Stimulated activated naive CD8-positive, alpha-beta T cell treated with anti-CD3 and anti-CD28 coated beads, Interleukin-15, Interleukin-2, amounts not matched to agents 100 ng/mL and 50 ng/mL, for 24 hours (primary cell): ENCODE measurements around the gene PERCC1.
A peak's percentile ranks its signal among the peaks of the same experiment; 100 is the strongest.

Experiments
- H3K27ac Mint-ChIP-seq: one replicate; pipeline ENCODE4 v1.8.0; 2021; ENCODE audit warnings: mild to moderate bottlenecking, mixed read lengths
- H3K27me3 Mint-ChIP-seq: one replicate; pipeline ENCODE4 v1.8.0; 2021; ENCODE audit warnings: mixed read lengths
- H3K36me3 Mint-ChIP-seq: one replicate; pipeline ENCODE4 v1.8.0; 2021; ENCODE audit warnings: low read depth, mixed read lengths
- H3K4me1 Mint-ChIP-seq: one replicate; pipeline ENCODE4 v1.8.0; 2021; ENCODE audit warnings: low read depth, mixed read lengths
- H3K4me3 Mint-ChIP-seq: one replicate; pipeline ENCODE4 v1.8.0; 2021; ENCODE audit warnings: mild to moderate bottlenecking, mixed read lengths
- H3K9me3 Mint-ChIP-seq: one replicate; pipeline ENCODE4 v1.8.0; 2021; ENCODE audit warnings: mixed read lengths

The PERCC1 gene

DNA sequence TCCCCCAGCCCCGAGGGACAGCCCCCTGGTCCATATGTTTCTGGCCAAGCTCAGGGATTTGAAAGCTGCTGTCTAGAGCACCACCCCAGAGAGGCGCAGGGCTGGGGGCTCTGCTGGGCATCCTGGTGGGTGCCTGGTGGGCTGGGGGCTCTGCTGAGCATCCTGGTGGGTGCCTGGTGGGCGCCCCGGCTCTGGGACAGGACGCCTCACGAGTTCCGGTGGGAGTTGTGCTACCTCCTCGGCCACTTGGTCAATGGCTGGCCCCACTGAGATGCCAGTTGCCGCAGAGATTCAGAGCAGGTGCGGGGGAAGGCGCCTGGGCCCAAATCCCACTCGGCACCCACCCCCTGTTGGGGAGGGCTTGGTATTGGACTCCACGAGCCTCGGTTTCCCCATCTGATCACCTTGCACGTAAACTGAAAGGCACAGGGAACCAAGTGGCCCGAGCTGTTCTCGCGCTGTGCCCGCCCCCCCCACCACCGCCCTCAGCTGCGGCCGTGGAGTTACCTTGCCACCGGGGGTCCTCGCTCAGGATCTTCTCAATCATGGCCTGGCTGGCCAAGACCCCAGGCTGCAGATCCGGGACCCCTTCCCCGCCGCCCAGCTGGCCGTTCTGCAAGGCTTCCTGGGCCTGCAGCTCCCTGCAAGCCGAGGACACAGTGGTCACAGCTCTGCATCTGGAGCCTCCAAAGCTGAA lies 29.7 kb upstream of the PERCC1 start:
- no peak overlapping the region for H3K27ac Mint-ChIP-seq
- H3K4me3 Mint-ChIP-seq: no peak overlapping the region
- no peaks in the 10 kb centered on the region for H3K9me3 Mint-ChIP-seq
- no peaks in the 10 kb centered on the region for H3K4me1 Mint-ChIP-seq
- H3K36me3 Mint-ChIP-seq: peaks cover 11% of the 10 kb centered on the region
- H3K27me3 Mint-ChIP-seq: no peaks in the 10 kb centered on the region

DNA sequence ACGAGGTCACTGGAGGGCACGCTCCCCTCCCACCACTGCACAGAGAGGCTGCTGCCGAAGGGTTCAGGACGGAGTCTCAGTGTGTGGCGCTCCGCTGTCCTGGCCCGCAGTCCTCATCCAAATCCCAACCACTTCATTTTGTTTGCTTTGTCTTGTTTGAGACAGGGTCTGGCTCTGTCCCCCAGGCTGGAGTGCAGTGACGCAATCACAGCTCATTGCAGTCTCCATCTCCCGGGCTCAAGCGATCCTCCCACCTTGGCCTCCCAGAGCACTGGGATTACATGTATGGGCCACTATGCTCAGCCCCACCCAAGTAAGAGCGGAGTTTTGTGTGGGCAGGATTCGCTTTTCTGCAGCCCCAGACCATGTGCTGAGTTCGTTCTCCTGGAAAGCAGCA lies 29.1 kb upstream of the PERCC1 start:
- H3K27ac Mint-ChIP-seq: no peak overlapping the region

DNA sequence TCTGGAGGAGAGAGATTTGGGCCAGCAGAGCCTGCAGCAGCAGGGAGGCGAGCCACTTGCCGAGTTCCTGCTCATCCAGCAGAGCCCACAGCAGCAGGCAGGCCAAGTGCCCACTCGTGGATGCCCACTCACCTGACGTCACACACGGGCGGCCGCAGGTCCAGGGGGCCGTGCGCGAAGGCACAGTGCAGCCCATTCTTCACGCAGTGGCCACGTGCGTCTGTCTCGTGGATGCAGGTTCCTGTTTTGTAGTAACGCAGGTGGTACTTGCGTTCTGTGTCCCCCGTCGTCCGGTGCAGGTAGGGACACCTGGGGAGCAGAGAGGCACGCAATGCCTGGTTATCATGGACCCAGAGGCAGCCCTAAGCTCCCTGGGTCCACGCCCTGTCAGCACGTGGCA lies 27.8 kb upstream of the PERCC1 start:
- Mint-ChIP-seq H3K4me1 (peaks cover 5% of the 10 kb centered on the region), H3K27me3 (no peaks in the 10 kb centered on the region), H3K27ac (no peak overlapping the region), H3K4me3 (no peak overlapping the region), H3K36me3 (peaks cover 11% of the 10 kb centered on the region), H3K9me3 (no peaks in the 10 kb centered on the region)

More for the DNA sequence above, 29.1 kb upstream of the PERCC1 start:
- H3K9me3 Mint-ChIP-seq: no peaks in the 10 kb centered on the region
- H3K4me1 Mint-ChIP-seq: peaks cover under 1% of the 10 kb centered on the region
- no peaks in the 10 kb centered on the region for H3K27me3 Mint-ChIP-seq
- peaks cover 11% of the 10 kb centered on the region for H3K36me3 Mint-ChIP-seq
- H3K4me3 Mint-ChIP-seq: no peak overlapping the region

DNA sequence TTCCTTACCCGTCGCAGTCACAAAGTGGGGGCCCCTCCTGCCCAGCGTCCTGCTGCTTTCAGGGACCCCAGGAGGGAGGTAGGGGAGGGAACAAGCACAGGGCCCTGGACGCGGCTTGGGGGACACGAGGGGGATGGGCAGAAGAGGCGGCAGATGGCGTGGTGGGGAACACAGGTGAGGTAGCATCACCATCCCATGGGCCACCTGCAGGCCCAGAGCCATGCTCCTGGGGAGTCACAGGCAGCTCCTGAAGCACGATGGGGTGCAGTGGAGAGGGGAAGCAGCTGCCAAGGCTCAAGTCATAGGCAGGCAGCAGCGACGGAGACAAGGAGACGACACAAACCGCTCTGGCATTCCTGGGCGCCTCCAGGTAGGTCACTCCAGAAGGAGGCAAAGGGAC lies 27.1 kb upstream of the PERCC1 start:
- Mint-ChIP-seq H3K36me3 (peaks cover 11% of the 10 kb centered on the region), H3K27ac (no peak overlapping the region), H3K4me1 (peaks cover 5% of the 10 kb centered on the region), H3K27me3 (no peaks in the 10 kb centered on the region), H3K4me3 (no peak overlapping the region), H3K9me3 (no peaks in the 10 kb centered on the region)

DNA sequence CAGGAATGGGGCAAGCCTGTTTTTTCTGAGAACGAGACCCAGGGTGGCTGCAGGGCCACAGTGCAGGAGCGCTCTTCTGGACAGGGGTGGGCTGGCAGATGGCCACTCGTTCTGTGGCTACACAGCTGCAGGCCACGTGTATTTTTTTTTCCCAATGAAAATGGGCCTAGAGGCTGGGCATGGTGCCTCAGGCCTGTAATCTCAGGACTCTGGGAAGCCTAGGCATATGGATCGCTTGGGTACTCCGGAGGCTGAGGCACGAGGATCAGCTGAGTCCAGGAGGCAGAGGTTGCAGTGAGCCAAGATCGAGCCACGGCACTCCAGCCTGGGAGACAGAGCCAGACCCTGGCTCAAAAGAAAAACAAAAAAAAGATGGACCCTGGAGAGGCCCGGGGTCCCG lies 23.1 kb upstream of the PERCC1 start:
- peaks cover 13% of the 10 kb centered on the region for H3K4me1 Mint-ChIP-seq

DNA sequence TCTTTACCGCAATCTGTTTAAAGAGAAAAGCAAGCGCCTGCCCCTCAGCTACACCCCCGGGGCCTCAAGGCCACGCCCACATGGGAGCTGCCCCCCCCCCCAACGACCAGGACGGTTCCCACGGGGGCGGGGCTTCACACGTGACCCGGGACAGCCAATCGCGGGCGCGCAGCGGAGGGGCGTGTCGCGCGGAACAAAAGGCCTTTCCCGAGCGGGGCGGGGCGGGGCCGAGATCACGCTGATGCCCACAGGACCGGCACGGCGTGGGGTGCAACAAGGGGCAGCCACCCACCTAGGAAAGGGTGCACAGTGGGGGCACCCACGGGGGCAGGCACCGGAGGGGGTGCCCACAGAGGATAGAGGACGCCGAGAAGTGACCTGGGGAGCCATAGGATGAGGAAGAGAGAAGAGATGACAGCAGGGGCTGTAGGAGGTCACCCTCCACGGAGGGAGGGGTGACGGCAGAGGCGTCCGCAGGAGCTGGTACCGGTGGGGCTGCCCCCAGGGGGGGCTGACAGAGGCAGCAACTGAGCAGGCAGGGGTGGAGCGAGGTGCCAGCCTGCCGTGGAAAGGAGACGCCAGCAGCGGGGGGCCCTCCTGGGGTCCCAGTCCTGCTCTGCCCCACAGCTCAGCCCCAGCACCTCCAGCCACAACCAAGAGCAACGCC lies 22.6 kb upstream of the PERCC1 start:
- Mint-ChIP-seq H3K27me3 (no peaks in the 10 kb centered on the region), H3K4me1 (peaks cover 15% of the 10 kb centered on the region), H3K4me3 (peak overlapping the region; percentile 80), H3K36me3 (peaks cover 8% of the 10 kb centered on the region), H3K27ac (peak overlapping the region; percentile 67), H3K9me3 (no peaks in the 10 kb centered on the region)

More for the DNA sequence above, 23.1 kb upstream of the PERCC1 start:
- peak overlapping the region; percentile 67 for H3K27ac Mint-ChIP-seq
- H3K36me3 Mint-ChIP-seq: peaks cover 8% of the 10 kb centered on the region
- no peaks in the 10 kb centered on the region for H3K27me3 Mint-ChIP-seq
- no peaks in the 10 kb centered on the region for H3K9me3 Mint-ChIP-seq
- peak overlapping the region; percentile 60 for H3K4me3 Mint-ChIP-seq

DNA sequence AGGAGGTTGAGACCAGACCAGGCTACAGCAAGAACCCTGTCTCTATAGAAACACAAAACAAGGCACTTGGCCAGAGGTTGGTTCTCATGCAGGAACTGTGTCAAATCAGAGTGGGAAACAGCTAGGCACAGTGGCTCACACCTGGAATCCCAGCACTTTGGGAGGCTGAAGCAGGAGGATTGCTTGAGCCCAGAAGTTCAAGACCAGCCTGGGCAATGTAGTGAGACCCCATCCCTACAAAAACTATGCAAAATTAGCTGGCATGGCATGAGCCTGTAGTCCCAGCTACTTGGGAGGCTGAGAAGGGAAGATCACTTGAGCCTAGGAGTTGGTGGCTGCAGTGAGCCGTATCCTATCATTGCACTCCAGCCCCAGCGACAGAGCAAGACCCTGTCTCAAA lies 18.0 kb upstream of the PERCC1 start:
- no peaks in the 10 kb centered on the region for H3K9me3 Mint-ChIP-seq
- no peaks in the 10 kb centered on the region for H3K27me3 Mint-ChIP-seq
- H3K4me1 Mint-ChIP-seq: peaks cover 20% of the 10 kb centered on the region
- H3K4me3 Mint-ChIP-seq: no peak overlapping the region
- H3K36me3 Mint-ChIP-seq: peaks cover 4% of the 10 kb centered on the region
- H3K27ac Mint-ChIP-seq: peak overlapping the region; percentile 52

DNA sequence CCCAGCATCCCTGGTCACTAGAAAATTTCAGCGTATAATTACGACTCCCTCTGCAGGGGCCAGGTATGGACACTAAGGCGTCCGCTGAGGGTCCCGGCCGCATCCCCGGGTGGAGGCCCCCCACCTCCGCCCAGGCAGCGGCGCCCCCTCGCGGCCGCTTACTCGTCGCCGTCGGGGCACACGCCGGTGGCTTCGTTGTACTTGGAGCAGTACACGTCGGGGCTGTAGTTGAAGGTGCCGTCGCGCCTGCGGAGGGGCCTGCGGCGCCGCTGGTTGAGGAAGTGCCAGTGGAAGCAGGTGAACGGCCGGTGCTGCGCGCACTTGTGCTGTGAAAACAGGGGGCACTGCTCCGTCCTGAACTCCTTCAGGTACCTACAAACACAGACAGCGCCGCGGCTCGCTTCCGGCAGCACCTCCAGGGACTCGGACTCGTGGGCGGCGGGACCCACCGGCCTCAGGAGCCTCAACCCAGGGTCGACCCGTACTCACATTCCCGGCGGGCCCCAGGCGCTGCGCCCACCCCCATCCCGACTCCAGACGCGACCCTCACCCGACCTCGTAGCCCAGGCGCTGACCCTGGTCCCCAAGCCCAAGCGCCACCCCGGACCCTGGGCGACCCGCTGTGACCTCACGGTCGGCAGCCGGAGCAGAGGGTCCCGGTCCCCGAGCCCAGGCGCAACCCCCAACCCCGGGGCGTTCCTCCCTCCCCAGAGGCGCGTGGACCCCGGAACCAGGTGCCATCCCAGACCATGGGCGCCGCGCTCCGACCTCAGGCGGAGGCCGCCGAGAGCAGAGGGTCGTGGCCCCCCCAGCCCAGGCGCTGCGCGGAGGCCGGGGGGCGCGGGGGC lies 17.0 kb upstream of the PERCC1 start:
- Mint-ChIP-seq H3K4me1 (peaks cover 29% of the 10 kb centered on the region), H3K9me3 (no peaks in the 10 kb centered on the region), H3K4me3 (peak overlapping the region; percentile 83), H3K27ac (peak overlapping the region; percentile 80), H3K36me3 (peaks cover 4% of the 10 kb centered on the region), H3K27me3 (no peaks in the 10 kb centered on the region)

DNA sequence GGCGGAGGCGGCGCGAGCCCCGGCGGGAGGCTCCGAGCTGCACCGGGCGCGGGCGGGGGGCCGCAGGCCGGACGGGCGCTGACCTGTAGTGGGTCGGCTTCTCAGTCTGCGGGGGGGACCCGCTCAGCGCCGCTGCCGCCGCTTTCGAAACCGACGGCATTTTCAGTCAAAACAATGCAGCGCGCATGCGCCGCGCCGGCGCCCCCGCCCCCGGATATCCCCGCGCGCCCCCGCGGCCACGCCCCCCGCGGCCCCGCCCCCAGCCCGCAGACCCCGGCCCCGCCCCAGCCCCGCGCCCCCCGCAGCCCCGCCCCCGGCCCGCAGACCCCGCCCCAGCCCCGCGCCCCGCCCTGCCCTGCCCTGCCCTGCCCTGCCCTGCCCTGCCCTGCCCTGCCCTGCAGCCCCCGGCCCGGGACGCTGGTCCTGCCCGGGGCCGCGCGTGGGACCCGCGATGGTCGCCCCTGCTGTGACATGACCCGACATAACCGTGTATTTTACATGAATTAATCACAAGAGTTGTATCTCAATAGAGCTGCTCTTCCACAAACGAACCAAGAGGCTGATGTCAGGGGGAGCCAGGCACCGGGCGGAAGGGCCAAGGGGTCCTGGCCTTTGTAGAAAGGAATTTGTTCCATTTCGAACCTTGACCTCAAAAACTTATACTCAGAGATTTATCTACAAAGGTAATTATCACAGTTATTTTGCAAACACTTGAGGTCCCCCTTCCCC lies 16.2 kb upstream of the PERCC1 start, which contains the start of gene UNKL:
Gene UNKL (minus strand): TSS at position 173 of the 729 bp plus-strand sequence. CDS start 13 bp downstream, at position 160.
- Mint-ChIP-seq H3K4me1 (peaks cover 32% of the 10 kb centered on the region), H3K27me3 (no peaks in the 10 kb centered on the region), H3K36me3 (peaks cover 4% of the 10 kb centered on the region), H3K27ac (peak within 1 kb of the TSS; percentile 71), H3K9me3 (no peaks in the 10 kb centered on the region), H3K4me3 (peak within 1 kb of the TSS; percentile 83)

DNA sequence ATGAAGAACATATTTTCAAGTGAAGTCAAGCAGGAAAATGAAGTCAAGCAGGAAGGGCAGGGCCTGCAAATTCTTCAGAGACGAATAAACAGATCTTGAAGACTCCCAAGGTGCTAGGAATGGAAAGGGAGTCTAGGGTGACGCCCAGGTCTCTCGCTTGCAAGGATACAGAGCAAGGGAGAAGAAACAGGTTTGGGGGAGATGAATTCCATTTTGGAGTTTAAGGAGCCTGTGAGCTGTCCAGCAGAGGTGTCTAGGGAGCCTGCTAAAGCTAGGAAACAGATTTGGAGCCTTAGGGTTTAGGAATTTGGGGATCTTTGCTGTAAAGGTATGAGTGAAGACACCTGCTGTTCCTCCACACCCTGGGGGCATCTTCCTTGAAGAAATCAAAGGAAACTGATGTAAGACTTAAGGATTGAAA lies 14.3 kb upstream of the PERCC1 start:
- Mint-ChIP-seq H3K9me3 (no peaks in the 10 kb centered on the region), H3K27me3 (no peaks in the 10 kb centered on the region), H3K4me1 (peaks cover 44% of the 10 kb centered on the region), H3K4me3 (no peak overlapping the region), H3K36me3 (peaks cover 5% of the 10 kb centered on the region), H3K27ac (peak overlapping the region; percentile 16)

DNA sequence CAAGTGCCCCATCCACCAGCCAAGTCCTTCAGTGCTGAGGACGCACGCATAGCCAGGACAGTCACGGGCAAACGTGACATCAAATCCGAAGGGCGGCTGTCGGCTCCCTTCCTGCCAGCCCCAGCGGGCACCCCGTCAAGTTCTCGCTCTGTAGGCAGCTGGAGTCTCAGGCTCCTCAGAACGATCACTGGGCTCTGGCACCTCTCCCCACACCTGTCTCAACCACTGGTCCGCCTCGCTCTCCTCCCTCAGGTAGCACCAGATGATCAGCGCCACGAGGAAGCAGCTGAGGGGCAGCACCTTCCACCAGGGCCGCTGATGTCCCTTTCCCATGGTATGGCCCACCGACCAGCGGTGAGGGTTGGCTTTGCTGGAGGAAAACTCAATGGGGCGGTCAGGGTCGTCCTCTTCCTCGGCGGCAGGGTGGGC lies 10.8 kb upstream of the PERCC1 start:
- peak overlapping the region; percentile 88 for H3K4me3 Mint-ChIP-seq
- H3K9me3 Mint-ChIP-seq: no peaks in the 10 kb centered on the region
- no peaks in the 10 kb centered on the region for H3K27me3 Mint-ChIP-seq
- H3K27ac Mint-ChIP-seq: peak overlapping the region; percentile 98
- H3K36me3 Mint-ChIP-seq: peaks cover 5% of the 10 kb centered on the region
- H3K4me1 Mint-ChIP-seq: peaks cover 45% of the 10 kb centered on the region

DNA sequence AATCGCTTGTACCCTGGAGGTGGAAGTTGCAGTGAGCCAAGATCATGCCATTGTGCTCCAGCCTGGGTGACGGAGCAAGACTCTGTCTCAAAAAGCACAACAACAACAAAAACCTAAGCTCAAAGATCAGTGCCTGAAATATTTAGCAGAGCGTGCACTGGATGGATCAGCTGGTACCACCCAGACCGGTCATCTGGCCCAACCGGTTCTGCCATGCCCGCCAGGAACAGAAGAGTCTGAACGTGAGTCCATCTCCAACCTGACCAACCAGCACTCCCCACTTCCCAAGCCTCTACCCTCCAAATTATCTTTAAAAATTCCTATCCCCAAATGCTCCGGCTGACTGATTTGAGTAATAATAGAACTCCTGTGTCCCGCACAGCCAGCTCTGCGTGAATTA lies 8.8 kb upstream of the PERCC1 start:
- Mint-ChIP-seq H3K9me3 (no peaks in the 10 kb centered on the region), H3K36me3 (peaks cover 5% of the 10 kb centered on the region), H3K27ac (peak overlapping the region; percentile 98), H3K27me3 (no peaks in the 10 kb centered on the region), H3K4me3 (peak overlapping the region; percentile 88), H3K4me1 (peaks cover 38% of the 10 kb centered on the region)

DNA sequence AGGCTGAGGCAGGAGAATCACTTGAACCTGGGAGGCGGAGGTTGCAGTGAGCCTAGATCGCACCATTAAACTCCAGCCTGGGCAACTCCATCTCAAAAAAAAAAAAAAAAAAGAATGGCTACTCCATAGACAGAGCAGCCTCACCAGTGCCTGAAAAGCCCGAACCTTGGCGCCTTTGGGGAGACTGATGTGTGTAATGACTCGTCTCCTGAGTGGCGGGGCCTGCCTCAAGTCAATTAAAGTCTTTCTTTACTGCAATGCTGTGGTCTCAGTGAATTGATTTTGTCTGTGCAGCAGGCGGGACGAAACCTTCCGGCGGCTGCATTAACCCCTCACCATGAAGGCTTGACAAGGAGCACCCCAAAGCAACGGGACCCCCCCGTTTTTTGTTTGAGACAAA lies 6.8 kb upstream of the PERCC1 start:
- Mint-ChIP-seq H3K4me1 (peaks cover 28% of the 10 kb centered on the region), H3K4me3 (no peak overlapping the region), H3K36me3 (peaks cover 5% of the 10 kb centered on the region), H3K9me3 (no peaks in the 10 kb centered on the region), H3K27ac (no peak overlapping the region), H3K27me3 (no peaks in the 10 kb centered on the region)

DNA sequence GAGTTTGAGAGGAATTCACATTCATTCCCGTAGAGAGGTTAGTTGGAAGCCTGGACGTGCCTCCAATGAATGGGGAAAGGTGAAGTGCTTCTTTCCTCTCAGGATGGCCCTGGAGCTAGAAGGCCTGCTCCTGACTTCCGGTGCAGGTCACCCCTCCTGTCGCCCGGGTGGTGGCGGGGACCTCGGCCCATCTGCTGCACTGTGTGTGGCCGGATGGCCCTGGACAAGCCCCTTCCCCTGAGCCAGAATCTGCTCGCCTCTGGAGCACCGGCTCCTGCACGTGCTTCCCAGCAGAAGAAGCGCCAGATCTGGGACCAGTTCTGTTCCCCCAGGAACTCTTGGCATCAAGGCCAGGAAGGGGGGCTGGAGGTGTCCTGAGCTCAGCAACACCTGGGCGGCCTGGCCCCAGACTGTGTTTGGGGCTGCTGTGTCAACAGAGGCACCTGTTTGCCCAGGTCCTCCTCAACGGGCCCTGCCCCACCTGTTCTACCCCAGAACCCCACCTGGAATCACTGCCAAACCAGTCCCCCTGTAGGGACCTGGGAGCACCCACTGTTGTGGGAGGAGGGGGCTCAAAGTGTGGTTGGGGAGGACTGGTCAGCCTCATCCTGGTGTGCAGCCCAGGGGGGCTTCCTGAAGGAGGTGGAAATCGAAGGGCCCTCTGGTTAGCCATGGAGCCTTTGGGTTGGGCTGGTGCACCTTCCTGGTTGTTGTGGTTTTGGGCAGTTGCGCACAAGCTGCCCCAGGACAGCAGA lies 5.1 kb upstream of the PERCC1 start:
- Mint-ChIP-seq H3K4me1 (peaks cover 17% of the 10 kb centered on the region), H3K27ac (no peak overlapping the region), H3K36me3 (no peaks in the 10 kb centered on the region), H3K4me3 (no peak overlapping the region), H3K9me3 (no peaks in the 10 kb centered on the region), H3K27me3 (no peaks in the 10 kb centered on the region)
